Natural killer cell (primary cell): ENCODE results near the gene CHST9. TPM values are rescaled to one million over a fixed set of nuclear protein-coding genes. Genes with fewer than 3 reads are reported as not detected.

ENCODE experiments used
- ATAC-seq, 3 donors: fragments of 150-1000 bp in 2 of 3; fragments of 200-7000 bp in 1 of 3; cut with Tn5 transposase; 1 replicate in 1 of 3; 2 replicates in 2 of 3; pipeline ENCODE4 v1.10.0; 2021; ENCODE audit warnings: mild to moderate bottlenecking in 2 of 3, moderate library complexity in 2 of 3
- DNase-seq, 2 donors: peaks; one replicate each; pipeline versions ENCODE4 v3.0.0 to v3.0.0-alpha.2; 2013 to 2021; ENCODE audit warnings: mixed read lengths in 1 of 2
- H3K27ac ChIP-seq: one replicate; pipeline ENCODE4 v1.5.1; 2013; ENCODE audit warnings: mild to moderate bottlenecking, low read length
- H3K27me3 ChIP-seq: one replicate; pipeline ENCODE4 v1.6.1; 2013; ENCODE audit warnings: low read length; ENCODE audit not compliant: control insufficient read depth, insufficient read depth
- H3K36me3 ChIP-seq: one replicate; pipeline ENCODE4 v1.6.1; 2013; ENCODE audit warnings: low read length; ENCODE audit not compliant: control insufficient read depth, insufficient read depth
- H3K4me1 ChIP-seq: one replicate; pipeline ENCODE4 v1.6.1; 2013; ENCODE audit warnings: low read length; ENCODE audit not compliant: control insufficient read depth, insufficient read depth
- H3K4me3 ChIP-seq: one replicate; pipeline ENCODE4 v1.5.1; 2013; ENCODE audit warnings: low read length
- H3K9me3 ChIP-seq: one replicate; pipeline ENCODE4 v1.6.1; 2013; ENCODE audit warnings: low read length; ENCODE audit not compliant: control insufficient read depth, insufficient read depth
- H3K27ac Mint-ChIP-seq, 2 donors: one replicate each; pipeline ENCODE4 v1.8.0; 2022; ENCODE audit warnings: mild to moderate bottlenecking in 2 of 2, mixed read lengths in 2 of 2, moderate library complexity in 1 of 2
- H3K27me3 Mint-ChIP-seq, 2 donors: one replicate each; pipeline ENCODE4 v1.8.0; 2022; ENCODE audit warnings: low read depth in 2 of 2, mixed read lengths in 2 of 2
- H3K36me3 Mint-ChIP-seq: one replicate; pipeline ENCODE4 v1.8.0; 2022; ENCODE audit warnings: mixed read lengths
- H3K4me1 Mint-ChIP-seq, 2 donors: one replicate each; pipeline ENCODE4 v1.8.0; 2022; ENCODE audit warnings: mixed read lengths in 2 of 2
- H3K4me3 Mint-ChIP-seq: one replicate; pipeline ENCODE4 v1.8.0; 2022; ENCODE audit warnings: mild to moderate bottlenecking, moderate library complexity, mixed read lengths
- H3K9me3 Mint-ChIP-seq, 2 donors: one replicate each; pipeline ENCODE4 v1.8.0; 2022; ENCODE audit warnings: mixed read lengths in 2 of 2
- CTCF ChIP-seq: fragments of 200-600 bp; IDR thresholded peaks from one replicate; pipeline ENCODE4 v1.8.0; 2022; ENCODE audit warnings: antibody characterized with exemption
- WGBS: methylation state at CpG from one replicate; pipeline ENCODE4 v1.1.7; 2013; ENCODE audit warnings: missing lambda C conversion rate; ENCODE audit not compliant: insufficient coverage; 5-methylcytosine and 5-hydroxymethylcytosine counted together
- intact Hi-C: fragments of 100-400 bp; cut with micrococcal nuclease; formaldehyde crosslinking; loops from one replicate; pipeline ENCODE4 v1.14.2; 2022
- total RNA-seq, 4 donors: library from RNA; stranded (reverse); fragments of 120-200 nt in 1 of 4; gene quantifications; one replicate each; pipeline versions ENCODE4 v1.2.3 to v1.2.4, GENCODE V29; 2013 to 2022

CHST9 gene
- total RNA-seq, 3 donors from 2014 or later (not counting 1 experiment from before 2014, with no cell fraction given): not detected

- Histone ChIP-seq H3K4me1 (no peaks in the 10 kb centered on the region), H3K9me3 (no peaks in the 10 kb centered on the region), H3K4me3 (no peak overlapping the region), H3K27me3 (no peaks in the 10 kb centered on the region), H3K36me3 (no peaks in the 10 kb centered on the region), H3K27ac (no peak overlapping the region)
- intact Hi-C loops: no loop called here
- no peak for TF ChIP-seq CTCF
- no peak for ATAC-seq
- Mint-ChIP-seq H3K4me3 (no peak overlapping the region), H3K4me1 (no peaks in the 10 kb centered on the region), H3K9me3 (peaks cover 14% of the 10 kb centered on the region in 2 donors), H3K36me3 (no peaks in the 10 kb centered on the region), H3K27me3 (no peaks in the 10 kb centered on the region), H3K27ac (no peak overlapping the region)
- WGBS: 56% methylated on average over 1 of the region's 1 CpG
- no peak for DNase-seq
These were observed 29.7 kb upstream of the CHST9 start for GRCh38 chr18:27214831-27215230.

GRCh38 chr18:27213123-27213717 is 28.1 kb upstream of the CHST9 start:
- no peaks in the 10 kb centered on the region for H3K4me1 Mint-ChIP-seq
- Histone ChIP-seq H3K27ac (no peak overlapping the region), H3K9me3 (no peaks in the 10 kb centered on the region), H3K4me1 (no peaks in the 10 kb centered on the region), H3K4me3 (no peak overlapping the region), H3K36me3 (no peaks in the 10 kb centered on the region), H3K27me3 (no peaks in the 10 kb centered on the region)
- DNase-seq (no peak), ATAC-seq (no peak)
- intact Hi-C loops: no loop called here
- peaks cover 10 to 14% of the 10 kb centered on the region in 2 donors for H3K9me3 Mint-ChIP-seq
- H3K4me3 Mint-ChIP-seq: no peak overlapping the region
- no peak overlapping the region for H3K27ac Mint-ChIP-seq
- no peak for TF ChIP-seq CTCF
- H3K36me3 Mint-ChIP-seq: no peaks in the 10 kb centered on the region
- no peaks in the 10 kb centered on the region for H3K27me3 Mint-ChIP-seq
- 50% methylated on average over 1 of the region's 1 CpG for WGBS

GRCh38 chr18:27211569-27211968 is 26.5 kb upstream of the CHST9 start:
- no peak overlapping the region for H3K27ac Mint-ChIP-seq
- WGBS: 57% methylated on average over 1 of the region's 1 CpG

More at GRCh38 chr18:27211569-27211968, 26.5 kb upstream of the CHST9 start:
- Mint-ChIP-seq H3K9me3 (peaks cover 7 to 14% of the 10 kb centered on the region in 2 donors), H3K36me3 (no peaks in the 10 kb centered on the region), H3K27me3 (no peaks in the 10 kb centered on the region), H3K4me3 (no peak overlapping the region), H3K4me1 (no peaks in the 10 kb centered on the region)
- Histone ChIP-seq H3K9me3 (no peaks in the 10 kb centered on the region), H3K4me1 (no peaks in the 10 kb centered on the region), H3K27me3 (no peaks in the 10 kb centered on the region), H3K4me3 (no peak overlapping the region), H3K27ac (no peak overlapping the region), H3K36me3 (no peaks in the 10 kb centered on the region)
- ATAC-seq: no peak
- DNase-seq: no peak
- no peak for TF ChIP-seq CTCF
- intact Hi-C loops: no loop called here
